Measurements from ENCODE around the gene TMEFF1. TPM values are rescaled to one million over a fixed set of nuclear protein-coding genes. Genes with fewer than 3 reads are reported as not detected.

The TMEFF1 gene
- total and polyA plus RNA-seq, 10 of the 15 experiments (the other 5 are each of a cell fraction or from before 2014, with no cell fraction given): 0.03 to 0.55 (median 0.11) TPM; not detected in 3

DNA sequence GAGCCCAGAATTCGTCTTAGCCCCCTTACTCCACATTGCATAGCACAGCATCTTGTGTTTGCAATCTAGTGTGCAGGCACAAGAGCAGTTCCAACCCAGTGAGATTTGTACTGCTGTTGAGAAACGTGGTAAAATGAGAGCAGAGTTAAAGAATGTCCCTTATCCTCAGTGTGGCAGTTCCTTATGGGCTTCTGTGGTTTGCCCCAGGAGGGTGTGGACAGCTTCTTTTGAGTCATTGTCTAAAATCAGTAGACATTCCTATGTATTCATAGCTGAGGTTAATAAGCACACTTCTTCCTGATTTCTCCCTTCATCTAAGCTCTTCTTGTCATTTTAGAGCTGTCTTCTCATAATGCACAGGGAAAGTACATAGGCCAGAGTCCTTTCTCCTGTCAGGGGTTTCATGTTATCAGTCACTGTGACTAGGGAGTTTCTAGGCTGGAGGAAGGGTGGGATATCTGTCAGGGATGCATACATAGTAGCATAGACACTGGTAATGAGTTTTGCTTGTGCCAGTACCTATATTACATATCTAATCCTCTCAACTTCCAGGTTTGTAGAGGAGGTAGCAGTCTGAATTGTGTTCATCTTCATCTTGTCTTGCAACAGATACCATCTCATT is 102.9 kb downstream of the TMEFF1 start (continued):
- TF ChIP-seq, protein P1, sequence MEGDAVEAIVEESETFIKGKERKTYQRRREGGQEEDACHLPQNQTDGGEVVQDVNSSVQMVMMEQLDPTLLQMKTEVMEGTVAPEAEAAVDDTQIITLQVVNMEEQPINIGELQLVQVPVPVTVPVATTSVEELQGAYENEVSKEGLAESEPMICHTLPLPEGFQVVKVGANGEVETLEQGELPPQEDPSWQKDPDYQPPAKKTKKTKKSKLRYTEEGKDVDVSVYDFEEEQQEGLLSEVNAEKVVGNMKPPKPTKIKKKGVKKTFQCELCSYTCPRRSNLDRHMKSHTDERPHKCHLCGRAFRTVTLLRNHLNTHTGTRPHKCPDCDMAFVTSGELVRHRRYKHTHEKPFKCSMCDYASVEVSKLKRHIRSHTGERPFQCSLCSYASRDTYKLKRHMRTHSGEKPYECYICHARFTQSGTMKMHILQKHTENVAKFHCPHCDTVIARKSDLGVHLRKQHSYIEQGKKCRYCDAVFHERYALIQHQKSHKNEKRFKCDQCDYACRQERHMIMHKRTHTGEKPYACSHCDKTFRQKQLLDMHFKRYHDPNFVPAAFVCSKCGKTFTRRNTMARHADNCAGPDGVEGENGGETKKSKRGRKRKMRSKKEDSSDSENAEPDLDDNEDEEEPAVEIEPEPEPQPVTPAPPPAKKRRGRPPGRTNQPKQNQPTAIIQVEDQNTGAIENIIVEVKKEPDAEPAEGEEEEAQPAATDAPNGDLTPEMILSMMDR (IDR thresholded peaks at IDR 0.05 in 2 of 3, conservative IDR thresholded peaks at IDR 0.05 in 1 of 3; ENCODE audit: control insufficient read depth in 2 of 3, extremely low read depth in 1 of 3, insufficient read depth in 1 of 3, low read depth in 3 of 3, low read length in 3 of 3): no peak
- no peak for TF ChIP-seq HDAC6 (IDR thresholded peaks at IDR 0.05; ENCODE audit: unreplicated experiment)
- TF ChIP-seq, protein P2, sequence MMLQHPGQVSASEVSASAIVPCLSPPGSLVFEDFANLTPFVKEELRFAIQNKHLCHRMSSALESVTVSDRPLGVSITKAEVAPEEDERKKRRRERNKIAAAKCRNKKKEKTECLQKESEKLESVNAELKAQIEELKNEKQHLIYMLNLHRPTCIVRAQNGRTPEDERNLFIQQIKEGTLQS (IDR thresholded peaks at IDR 0.05; ENCODE audit: borderline replicate concordance, extremely low read depth, low read depth, low read length): no peak
- TF ChIP-seq MXI1 (IDR thresholded peaks at IDR 0.05; ENCODE audit: low read depth, low read length): no peak
- no peak for TF ChIP-seq CHD1 (IDR thresholded peaks at IDR 0.05; ENCODE audit: low read depth, low read length)
- no peak for TF ChIP-seq SIX5 (IDR thresholded peaks at IDR 0.05; ENCODE audit: low read depth, low read length, severe bottlenecking)
- TF ChIP-seq NFIC (IDR thresholded peaks at IDR 0.05; ENCODE audit: low read depth, low read length): no peak

DNA sequence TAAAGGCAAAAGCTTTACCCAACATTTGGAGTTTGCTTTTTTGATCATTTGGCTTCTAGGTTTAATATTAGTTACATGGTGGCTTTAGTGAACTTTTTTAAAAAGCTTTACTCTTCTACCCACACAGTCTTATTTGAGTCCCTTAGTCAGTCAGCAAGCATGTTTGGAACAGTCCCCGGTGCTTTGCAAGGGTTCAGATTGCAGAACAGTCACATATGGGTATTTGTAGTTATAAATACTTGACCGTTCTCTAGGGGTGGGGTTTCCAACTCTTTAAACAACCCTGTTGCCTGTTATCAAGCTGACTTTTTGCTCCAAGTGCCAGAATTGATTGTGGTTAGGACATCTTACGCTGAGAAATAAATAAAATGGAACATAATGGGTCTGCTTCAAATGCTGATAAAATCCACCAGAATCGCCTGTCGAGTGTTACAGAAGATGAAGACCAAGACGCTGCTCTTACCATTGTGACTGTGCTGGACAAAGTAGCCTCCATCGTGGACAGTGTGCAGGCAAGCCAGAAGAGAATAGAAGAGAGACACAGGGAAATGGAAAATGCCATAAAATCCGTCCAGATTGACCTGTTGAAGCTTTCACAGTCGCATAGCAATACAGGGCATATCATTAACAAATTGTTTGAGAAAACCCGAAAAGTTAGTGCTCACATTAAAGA is 105.0 kb downstream of the TMEFF1 start, which contains the start of gene CAVIN4:
TSS of gene CAVIN4 (plus strand) at position 304 of the 673 bp plus-strand sequence. CDS start at position 369, 65 bp downstream.
- Histone ChIP-seq H3K36me3 (ENCODE audit: control insufficient read depth in 2 of 2, insufficient read depth in 2 of 2, low read length in 1 of 2) (no peaks in the 10 kb centered on the region), H3K4me1 (ENCODE audit: control insufficient read depth, insufficient read depth, low read length) (no peaks in the 10 kb centered on the region), H2AFZ (ENCODE audit: control insufficient read depth, low read depth, low read length) (no peak within 1 kb of the TSS), H3K9ac (ENCODE audit: control insufficient read depth, insufficient read depth, low read length) (no peak within 1 kb of the TSS), H4K20me1 (ENCODE audit: control insufficient read depth, insufficient read depth) (no peaks in the 10 kb centered on the region), H3K27me3 (replicated peaks in 1 of 2; ENCODE audit: control insufficient read depth in 2 of 2, insufficient read depth in 2 of 2, low read length in 1 of 2) (no peaks in the 10 kb centered on the region), H3K4me3 (no peak within 1 kb of the TSS), H3K4me2 (ENCODE audit: control insufficient read depth, insufficient read depth) (no peak within 1 kb of the TSS), H3K9me3 (replicated peaks; ENCODE audit: control insufficient read depth, insufficient read depth, low read length) (no peaks in the 10 kb centered on the region), H3K27ac (ENCODE audit: control insufficient read depth, insufficient read depth) (no peak within 1 kb of the TSS), H3K79me2 (ENCODE audit: control insufficient read depth, insufficient read depth, low read length) (no peaks in the 10 kb centered on the region)
- ATAC-seq (no peak), DNase-seq (ENCODE audit: low read depth, low spot score) (no peak), FAIRE-seq (no peak)
- SMC1A ChIA-PET (ENCODE audit: uncharacterized antibody, unreplicated experiment): interaction anchor here (0.9 kb wide), 1 partner anchor 22 kb away, joined by 3 read pairs; no protein-coding TSS in a partner anchor
- intact Hi-C loops (cut with micrococcal nuclease; ENCODE audit: unreplicated experiment) (no loop called here), in situ Hi-C loops (cut with MboI) (loop anchor here (25.0 kb wide), 1 partner anchor 566 kb away; no protein-coding TSS in a partner anchor)
- no TSS peak for BruUV-seq (replicated peaks)
- POLR2A ChIA-PET: no interaction called here
- 46% methylated on average over 10 of the region's 10 CpGs for WGBS (ENCODE audit: insufficient coverage, insufficient replicate concordance, low lambda C conversion rate, missing lambda C conversion rate)
- RAD21 ChIA-PET (ENCODE audit: unreplicated experiment): no interaction called here
- CTCF ChIA-PET: interaction anchor here (1.4 kb wide), 1 partner anchor 18 kb away, joined by 4 read pairs; no protein-coding TSS in a partner anchor
- TF ChIP-seq STAT1 (conservative IDR thresholded peaks at IDR 0.05) (no peak), POU2F2 (IDR thresholded peaks at IDR 0.05; ENCODE audit: borderline replicate concordance, low read depth, low read length) (no peak), ZNF622 (IDR thresholded peaks at IDR 0.05) (no peak), TBL1XR1 (IDR thresholded peaks at IDR 0.05; ENCODE audit: low read depth, low read length) (no peak), BMI1 (IDR thresholded peaks at IDR 0.05; ENCODE audit: borderline replicate concordance) (no peak)
- TF ChIP-seq, protein P3, sequence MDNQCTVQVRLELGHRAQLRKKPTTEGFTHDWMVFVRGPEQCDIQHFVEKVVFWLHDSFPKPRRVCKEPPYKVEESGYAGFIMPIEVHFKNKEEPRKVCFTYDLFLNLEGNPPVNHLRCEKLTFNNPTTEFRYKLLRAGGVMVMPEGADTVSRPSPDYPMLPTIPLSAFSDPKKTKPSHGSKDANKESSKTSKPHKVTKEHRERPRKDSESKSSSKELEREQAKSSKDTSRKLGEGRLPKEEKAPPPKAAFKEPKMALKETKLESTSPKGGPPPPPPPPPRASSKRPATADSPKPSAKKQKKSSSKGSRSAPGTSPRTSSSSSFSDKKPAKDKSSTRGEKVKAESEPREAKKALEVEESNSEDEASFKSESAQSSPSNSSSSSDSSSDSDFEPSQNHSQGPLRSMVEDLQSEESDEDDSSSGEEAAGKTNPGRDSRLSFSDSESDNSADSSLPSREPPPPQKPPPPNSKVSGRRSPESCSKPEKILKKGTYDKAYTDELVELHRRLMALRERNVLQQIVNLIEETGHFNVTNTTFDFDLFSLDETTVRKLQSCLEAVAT (IDR thresholded peaks at IDR 0.05): no peak
- TF ChIP-seq, protein P4, sequence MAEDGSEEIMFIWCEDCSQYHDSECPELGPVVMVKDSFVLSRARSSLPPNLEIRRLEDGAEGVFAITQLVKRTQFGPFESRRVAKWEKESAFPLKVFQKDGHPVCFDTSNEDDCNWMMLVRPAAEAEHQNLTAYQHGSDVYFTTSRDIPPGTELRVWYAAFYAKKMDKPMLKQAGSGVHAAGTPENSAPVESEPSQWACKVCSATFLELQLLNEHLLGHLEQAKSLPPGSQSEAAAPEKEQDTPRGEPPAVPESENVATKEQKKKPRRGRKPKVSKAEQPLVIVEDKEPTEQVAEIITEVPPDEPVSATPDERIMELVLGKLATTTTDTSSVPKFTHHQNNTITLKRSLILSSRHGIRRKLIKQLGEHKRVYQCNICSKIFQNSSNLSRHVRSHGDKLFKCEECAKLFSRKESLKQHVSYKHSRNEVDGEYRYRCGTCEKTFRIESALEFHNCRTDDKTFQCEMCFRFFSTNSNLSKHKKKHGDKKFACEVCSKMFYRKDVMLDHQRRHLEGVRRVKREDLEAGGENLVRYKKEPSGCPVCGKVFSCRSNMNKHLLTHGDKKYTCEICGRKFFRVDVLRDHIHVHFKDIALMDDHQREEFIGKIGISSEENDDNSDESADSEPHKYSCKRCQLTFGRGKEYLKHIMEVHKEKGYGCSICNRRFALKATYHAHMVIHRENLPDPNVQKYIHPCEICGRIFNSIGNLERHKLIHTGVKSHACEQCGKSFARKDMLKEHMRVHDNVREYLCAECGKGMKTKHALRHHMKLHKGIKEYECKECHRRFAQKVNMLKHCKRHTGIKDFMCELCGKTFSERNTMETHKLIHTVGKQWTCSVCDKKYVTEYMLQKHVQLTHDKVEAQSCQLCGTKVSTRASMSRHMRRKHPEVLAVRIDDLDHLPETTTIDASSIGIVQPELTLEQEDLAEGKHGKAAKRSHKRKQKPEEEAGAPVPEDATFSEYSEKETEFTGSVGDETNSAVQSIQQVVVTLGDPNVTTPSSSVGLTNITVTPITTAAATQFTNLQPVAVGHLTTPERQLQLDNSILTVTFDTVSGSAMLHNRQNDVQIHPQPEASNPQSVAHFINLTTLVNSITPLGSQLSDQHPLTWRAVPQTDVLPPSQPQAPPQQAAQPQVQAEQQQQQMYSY (CRISPR knock-in tag; IDR thresholded peaks at IDR 0.05): no peak

All from GM12878 (cell line).